Pancreas (tissue), 10 donors: ENCODE results near the gene PNPLA7. TPM values are rescaled to one million over a fixed set of nuclear protein-coding genes. Genes with fewer than 3 reads are reported as not detected.
A peak's percentile ranks its signal among the peaks of the same experiment; 100 is the strongest.
"Not testable (repeated sequence)": the region's sequence is repeated elsewhere in the genome, so short reads cannot be mapped to it uniquely, and the experiment has no call there.

Experiments used
- ATAC-seq, 4 donors: fragments of 200-7000 bp; cut with Tn5 transposase; one replicate each; pipeline versions ENCODE4 v1.8.0 to v1.9.1; 2020; ENCODE audit warnings: mild to moderate bottlenecking in 4 of 4, moderate library complexity in 4 of 4
- DNase-seq, 6 donors: peaks; one replicate each; pipeline ENCODE4 v3.0.0-alpha.2; 2020
- FAIRE-seq: peaks from 2 replicates; lab custom pipeline; 2012; peaks lifted over from hg19 to GRCh38; lab: Jason Lieb, UNC
- H3K27ac ChIP-seq, 4 donors: fragments of 200-600 bp; sonication (generic); 1 replicate in 3 of 4; 2 replicates in 1 of 4; pipeline versions ENCODE4 v1.5.0 to v1.8.0; 2020
- H3K27me3 ChIP-seq, 4 donors: fragments of 200-600 bp; one replicate each; pipeline ENCODE4 v1.8.0; 2021
- H3K36me3 ChIP-seq, 3 donors: fragments of 200-600 bp; sonication (generic) in 1 of 3; one replicate each; pipeline versions ENCODE4 v1.5.0 to v1.8.0; 2020 to 2021
- H3K4me1 ChIP-seq, 3 donors: fragments of 200-600 bp; one replicate each; pipeline ENCODE4 v1.8.0; 2021
- H3K4me3 ChIP-seq, 4 donors: fragments of 200-600 bp; sonication (generic) in 2 of 4; one replicate each; pipeline versions ENCODE4 v1.5.0 to v1.8.0; 2020 to 2021
- H3K9me3 ChIP-seq, 4 donors: fragments of 200-600 bp; one replicate each; pipeline ENCODE4 v1.8.0; 2021
- CTCF ChIP-seq, 4 donors: fragments of 200-600 bp; sonication (generic) in 3 of 4; IDR thresholded peaks; one replicate each; pipeline versions ENCODE4 v1.5.0 to v1.8.0; 2021; ENCODE audit warnings: antibody characterized with exemption in 4 of 4
- whole genome bisulfite sequencing, 2 donors: extraction: QIAGEN DNeasy Blood & Tissue Kit; methylation state at CpG; one replicate each; pipeline ENCODE4 v1.1.7; 2013; 5-methylcytosine and 5-hydroxymethylcytosine counted together
- intact Hi-C, 3 donors: fragments of 100-400 bp; cut with DNase I; formaldehyde crosslinking; loops; one replicate each; pipeline versions ENCODE4 v1.11.1 to v1.14.2; 2022
- polyA plus RNA-seq, 2 donors: library from polyadenylated mRNA; stranded (reverse); fragments of 200-250 nt; gene quantifications; one replicate each; pipeline ENCODE4 v1.2.3, GENCODE V29; 2013
- total RNA-seq, 6 donors: library from RNA; stranded (reverse); fragmentation: NEBNext Ultra II Directional in 4 of 6; extraction: Animal tissue kit (Norgen Biotek cat#: 25700) in 4 of 6; gene quantifications; one replicate each; pipeline versions ENCODE4 v1.2.1 to v1.2.4, GENCODE V29; 2021 to 2023
- donor health status: healthy with polysubstance abuse.
- donor health status: DM: no; HTN: no; CAD: no; lungs with moderate emphysema.
- donor health status: DM: no; HTN: no; CAD: no.
- donor health status: control.
- donor health status: control.
- donor health status: Bipolar disorder and iron deficiency.
- donor health status: DM: yes; HTN: yes; CAD: no.
- donor health status: DM: no; HTN: no; CAD: no.
- donor health status: DM: no; HTN: no; CAD: no.
- donor health status: DM: yes; HTN: yes; CAD: no.

PNPLA7 gene
- total and polyA plus RNA-seq, 8 donors = 7.1 to 71.8 (median 18.0) TPM

- Histone ChIP-seq H3K36me3 (no peaks in the 10 kb centered on the region), H3K27me3 (no peaks in the 10 kb centered on the region), H3K27ac (no peak overlapping the region), H3K4me1 (no peaks in the 10 kb centered on the region), H3K9me3 (no peaks in the 10 kb centered on the region), H3K4me3 (no peak overlapping the region)
- TF ChIP-seq CTCF (IDR thresholded peaks at IDR 0.05) = no peak
- DNase-seq = peak in 1 of 6 donors; percentile 18
- intact Hi-C loops = no loop called here
- WGBS, 2 donors = 89 to 92% methylated on average over 25 of the region's 25 CpGs
- FAIRE-seq = no peak
- no peak for ATAC-seq
These were observed 38.3 kb downstream of the PNPLA7 start for GRCh38 chr9:137511758-137512463.

GRCh38 chr9:137511126-137511525 is 39.1 kb downstream of the PNPLA7 start:
- H3K27me3 ChIP-seq, intact Hi-C loops, ATAC-seq, H3K4me1 ChIP-seq, H3K4me3 ChIP-seq, H3K27ac ChIP-seq, H3K36me3 ChIP-seq, H3K9me3 ChIP-seq, FAIRE-seq: not testable (repeated sequence)
- WGBS, 2 donors = 89 to 97% methylated on average over 22 of the region's 22 CpGs
- DNase-seq = peak in 1 of 6 donors; percentile 77

- ATAC-seq = no peak
- H3K4me1 ChIP-seq = no peaks in the 10 kb centered on the region
- no peaks in the 10 kb centered on the region for H3K36me3 ChIP-seq
- no peak for DNase-seq
- H3K27me3 ChIP-seq = no peaks in the 10 kb centered on the region
- intact Hi-C loops = no loop called here
- no peak for FAIRE-seq
- no peak for TF ChIP-seq CTCF (IDR thresholded peaks at IDR 0.05)
- no peak overlapping the region for H3K27ac ChIP-seq
- no peaks in the 10 kb centered on the region for H3K9me3 ChIP-seq
- H3K4me3 ChIP-seq = no peak overlapping the region
- 86 to 91% methylated on average over 14 of the region's 14 CpGs for WGBS, 2 donors
These were observed 41.0 kb downstream of the PNPLA7 start for GRCh38 chr9:137509198-137509597.

GRCh38 chr9:137506702-137507171 is 43.5 kb downstream of the PNPLA7 start:
- Histone ChIP-seq H3K9me3 (no peaks in the 10 kb centered on the region), H3K27ac (no peak overlapping the region), H3K4me3 (no peak overlapping the region), H3K27me3 (no peaks in the 10 kb centered on the region), H3K4me1 (no peaks in the 10 kb centered on the region), H3K36me3 (no peaks in the 10 kb centered on the region)
- FAIRE-seq (no peak), ATAC-seq (peak in 1 of 4 donors; percentile 9), DNase-seq (peak in 1 of 6 donors; percentile 32)
- WGBS, 2 donors = 92 to 93% methylated on average over 26 of the region's 26 CpGs
- intact Hi-C loops = no loop called here
- TF ChIP-seq CTCF (IDR thresholded peaks at IDR 0.05) = no peak

- peak in 1 of 6 donors; percentile 59 for DNase-seq
- TF ChIP-seq CTCF (IDR thresholded peaks at IDR 0.05) = no peak
- Histone ChIP-seq H3K4me1 (no peaks in the 10 kb centered on the region), H3K4me3 (no peak overlapping the region), H3K9me3 (no peaks in the 10 kb centered on the region), H3K27me3 (no peaks in the 10 kb centered on the region), H3K36me3 (no peaks in the 10 kb centered on the region), H3K27ac (no peak overlapping the region)
- 85 to 87% methylated on average over 15 of the region's 15 CpGs for WGBS, 2 donors
- peak in 1 of 4 donors; percentile 12 for ATAC-seq
- no peak for FAIRE-seq
- intact Hi-C loops = no loop called here
These were observed 43.9 kb downstream of the PNPLA7 start for GRCh38 chr9:137506274-137506673.
